SH-SY5Y (cell line): ENCODE results near the gene TRPM2.

ENCODE experiments used
- GATA2 ChIP-seq: IDR thresholded peaks from 2 replicates; pipeline ENCODE4 v1.6.1; 2011; ENCODE audit warnings: mild to moderate bottlenecking, low read depth, low read length
- GATA3 ChIP-seq: IDR thresholded peaks from 2 replicates; pipeline ENCODE4 v1.6.1; 2011; ENCODE audit warnings: low read depth, mild to moderate bottlenecking, low read length, moderate library complexity

DNA sequence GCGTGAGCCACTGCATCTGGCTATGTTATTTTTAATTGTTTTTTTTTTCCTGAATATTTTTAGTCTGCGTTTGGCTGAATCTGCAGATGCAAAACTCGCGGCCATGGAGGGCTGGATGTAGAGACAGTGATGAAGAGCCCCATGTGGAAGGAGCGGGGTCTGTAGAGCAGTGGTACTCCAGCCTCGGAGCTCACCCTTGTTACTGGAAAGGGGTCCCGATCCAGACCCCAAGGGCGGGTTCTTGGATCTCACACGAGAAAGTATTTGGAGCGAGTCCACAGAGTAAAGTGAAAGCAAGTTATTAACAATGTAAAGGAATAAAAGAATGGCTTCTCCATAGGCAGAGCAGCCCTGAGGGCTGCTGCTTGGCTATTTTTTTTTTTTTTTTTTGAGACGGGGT is 2.7 kb downstream of the TRPM2 start:
- TF ChIP-seq GATA2 (no peak), GATA3 (no peak)
